ENCODE results near the gene NOVA2. TPM values are rescaled to one million over a fixed set of nuclear protein-coding genes. Genes with fewer than 3 reads are reported as not detected.

Gene NOVA2
- total and polyA plus RNA-seq, 9 of the 15 experiments (the other 6 are each of a cell fraction or from before 2014, with no cell fraction given), result not detected

DNA sequence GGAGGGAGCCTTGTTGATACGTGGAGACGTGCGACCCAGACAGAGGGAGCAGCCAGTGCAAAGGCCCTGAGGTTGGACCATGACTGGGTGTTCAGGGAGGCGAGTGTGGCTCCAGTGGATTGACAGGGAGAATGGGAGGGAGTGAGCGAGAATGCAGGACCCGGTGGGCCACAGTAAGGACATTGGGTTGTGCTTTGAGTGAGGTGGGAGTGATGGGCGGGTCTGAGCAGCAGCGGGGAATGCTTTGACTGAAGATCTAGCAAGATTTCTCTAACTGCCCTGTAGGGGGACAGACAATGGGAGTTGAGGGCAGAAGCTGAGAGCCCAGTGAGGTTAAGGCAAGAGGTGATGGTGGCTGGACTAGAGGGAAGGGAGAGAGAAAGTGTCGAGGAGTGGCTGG, 51.4 kb downstream of the NOVA2 start (continued):
- TF ChIP-seq, protein P1, sequence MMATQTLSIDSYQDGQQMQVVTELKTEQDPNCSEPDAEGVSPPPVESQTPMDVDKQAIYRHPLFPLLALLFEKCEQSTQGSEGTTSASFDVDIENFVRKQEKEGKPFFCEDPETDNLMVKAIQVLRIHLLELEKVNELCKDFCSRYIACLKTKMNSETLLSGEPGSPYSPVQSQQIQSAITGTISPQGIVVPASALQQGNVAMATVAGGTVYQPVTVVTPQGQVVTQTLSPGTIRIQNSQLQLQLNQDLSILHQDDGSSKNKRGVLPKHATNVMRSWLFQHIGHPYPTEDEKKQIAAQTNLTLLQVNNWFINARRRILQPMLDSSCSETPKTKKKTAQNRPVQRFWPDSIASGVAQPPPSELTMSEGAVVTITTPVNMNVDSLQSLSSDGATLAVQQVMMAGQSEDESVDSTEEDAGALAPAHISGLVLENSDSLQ (IDR thresholded peaks at IDR 0.05), result peak; percentile 30; the same call in 1 of the 2 replicates
- TF ChIP-seq BCOR (IDR thresholded peaks at IDR 0.05), result peak; percentile 83
- TF ChIP-seq, protein P2, sequence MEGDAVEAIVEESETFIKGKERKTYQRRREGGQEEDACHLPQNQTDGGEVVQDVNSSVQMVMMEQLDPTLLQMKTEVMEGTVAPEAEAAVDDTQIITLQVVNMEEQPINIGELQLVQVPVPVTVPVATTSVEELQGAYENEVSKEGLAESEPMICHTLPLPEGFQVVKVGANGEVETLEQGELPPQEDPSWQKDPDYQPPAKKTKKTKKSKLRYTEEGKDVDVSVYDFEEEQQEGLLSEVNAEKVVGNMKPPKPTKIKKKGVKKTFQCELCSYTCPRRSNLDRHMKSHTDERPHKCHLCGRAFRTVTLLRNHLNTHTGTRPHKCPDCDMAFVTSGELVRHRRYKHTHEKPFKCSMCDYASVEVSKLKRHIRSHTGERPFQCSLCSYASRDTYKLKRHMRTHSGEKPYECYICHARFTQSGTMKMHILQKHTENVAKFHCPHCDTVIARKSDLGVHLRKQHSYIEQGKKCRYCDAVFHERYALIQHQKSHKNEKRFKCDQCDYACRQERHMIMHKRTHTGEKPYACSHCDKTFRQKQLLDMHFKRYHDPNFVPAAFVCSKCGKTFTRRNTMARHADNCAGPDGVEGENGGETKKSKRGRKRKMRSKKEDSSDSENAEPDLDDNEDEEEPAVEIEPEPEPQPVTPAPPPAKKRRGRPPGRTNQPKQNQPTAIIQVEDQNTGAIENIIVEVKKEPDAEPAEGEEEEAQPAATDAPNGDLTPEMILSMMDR (IDR thresholded peaks at IDR 0.05 in 2 of 3, conservative IDR thresholded peaks at IDR 0.05 in 1 of 3; ENCODE audit: insufficient read depth in 2 of 3, low read depth in 1 of 3, low read length in 3 of 3), result peak; percentile 27 to 42 (median 33); a peak in 5 of 6 replicates

DNA sequence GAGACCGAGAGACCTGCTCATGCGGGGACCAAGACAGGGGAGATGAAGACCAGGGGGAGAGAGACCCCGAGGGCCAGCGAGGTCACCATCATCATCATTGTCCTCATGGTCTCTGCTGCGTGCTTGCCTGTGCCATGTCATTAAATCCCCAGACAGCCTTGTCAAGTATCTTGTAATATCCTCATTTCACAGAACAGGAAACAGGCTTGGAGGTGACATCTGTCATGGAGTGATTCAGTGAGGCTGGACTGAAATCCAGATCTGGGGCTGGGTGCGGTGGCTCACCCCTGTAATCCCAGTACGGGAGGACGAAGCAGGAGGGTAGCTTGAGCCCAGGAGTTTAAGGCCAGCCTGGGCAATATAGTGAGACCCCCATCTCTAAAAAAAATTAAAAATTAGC, 53.2 kb downstream of the NOVA2 start:
- no TSS peak for BruUV-seq (replicated peaks)
- 9% methylated on average over 7 of the region's 8 CpGs for WGBS (ENCODE audit: insufficient coverage, low coverage, missing lambda C conversion rate)
- ChIA-PET CTCF (ENCODE audit: low intra/inter-chr PET ratio) (interaction anchor here (0.6 kb wide), 1 partner anchor 40 kb away, joined by 3 read pairs; no protein-coding TSS in a partner anchor), POLR2A (interaction anchor here (0.5 kb wide), 1 partner anchor 79 kb away, joined by 3 read pairs; no protein-coding TSS in a partner anchor)
- H3K4me3 ChIP-seq, result no peak overlapping the region
- H2AFZ ChIP-seq (ENCODE audit: low read depth, low read length), result peak overlapping the region; percentile 76
- H3K9ac ChIP-seq (ENCODE audit: insufficient read depth in 1 of 2, low read depth in 2 of 2, low read length in 2 of 2), result peak overlapping the region in 1 of 2 experiments; percentile 65; a peak in 1 of 4 replicates
- H3K36me3 ChIP-seq (ENCODE audit: control insufficient read depth, insufficient read depth, low read length), result no peaks in the 10 kb centered on the region
- H3K9me3 ChIP-seq (replicated peaks; ENCODE audit: control insufficient read depth, insufficient read depth, low read depth, low read length), result no peaks in the 10 kb centered on the region
- FAIRE-seq (no peak), DNase-seq (ENCODE audit: extremely low read depth in 1 of 4, low spot score in 3 of 4) (peak in 1 of 4 experiments; percentile 31), ATAC-seq (peak; percentile 45; the same call in 1 of the 3 replicates)
- peak overlapping the region; percentile 49 for H3K4me2 ChIP-seq (ENCODE audit: insufficient read depth, low read length)
- no peak overlapping the region for H3K27ac ChIP-seq (ENCODE audit: extremely low read depth, low read depth, low read length)
- peaks cover 5 to 7% of the 10 kb centered on the region in 2 experiments; a peak in 3 of 5 replicates for H3K4me1 ChIP-seq (replicated peaks in 1 of 2; ENCODE audit: control insufficient read depth in 2 of 2, insufficient read depth in 2 of 2, low read length in 2 of 2)
- no peaks in the 10 kb centered on the region for H3K79me2 ChIP-seq (ENCODE audit: control insufficient read depth, insufficient read depth, low read length)
- H3K9me1 ChIP-seq (ENCODE audit: control insufficient read depth, insufficient read depth, low read length), result no peaks in the 10 kb centered on the region
- intact Hi-C loops (cut with micrococcal nuclease) (no loop called here), in situ Hi-C loops (cut with MboI) (no loop called here)
- peaks cover 17 to 20% of the 10 kb centered on the region in 2 experiments; a peak in 4 of 5 replicates for H3K27me3 ChIP-seq (ENCODE audit: control insufficient read depth in 2 of 2, insufficient read depth in 2 of 2, low read length in 2 of 2)
- no peaks in the 10 kb centered on the region for H4K20me1 ChIP-seq (replicated peaks; ENCODE audit: control insufficient read depth, insufficient read depth, low read length)
- TF ChIP-seq MEIS2 (IDR thresholded peaks at IDR 0.05; ENCODE audit: partially characterized antibody) (peak; percentile 74), MTA2 (IDR thresholded peaks at IDR 0.05; ENCODE audit: low read depth) (no peak), NONO (IDR thresholded peaks at IDR 0.05; ENCODE audit: low read depth in 2 of 2, low read length in 1 of 2) (no peak), TCF3 (CRISPR knock-in tag; IDR thresholded peaks at IDR 0.05) (no peak), NR2C1 (IDR thresholded peaks at IDR 0.05) (no peak), NR2C1 (tag; IDR thresholded peaks at IDR 0.05) (no peak)
- TF ChIP-seq, protein P3, sequence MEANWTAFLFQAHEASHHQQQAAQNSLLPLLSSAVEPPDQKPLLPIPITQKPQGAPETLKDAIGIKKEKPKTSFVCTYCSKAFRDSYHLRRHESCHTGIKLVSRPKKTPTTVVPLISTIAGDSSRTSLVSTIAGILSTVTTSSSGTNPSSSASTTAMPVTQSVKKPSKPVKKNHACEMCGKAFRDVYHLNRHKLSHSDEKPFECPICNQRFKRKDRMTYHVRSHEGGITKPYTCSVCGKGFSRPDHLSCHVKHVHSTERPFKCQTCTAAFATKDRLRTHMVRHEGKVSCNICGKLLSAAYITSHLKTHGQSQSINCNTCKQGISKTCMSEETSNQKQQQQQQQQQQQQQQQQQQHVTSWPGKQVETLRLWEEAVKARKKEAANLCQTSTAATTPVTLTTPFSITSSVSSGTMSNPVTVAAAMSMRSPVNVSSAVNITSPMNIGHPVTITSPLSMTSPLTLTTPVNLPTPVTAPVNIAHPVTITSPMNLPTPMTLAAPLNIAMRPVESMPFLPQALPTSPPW (CRISPR knock-in tag; IDR thresholded peaks at IDR 0.05), result no peak
- TF ChIP-seq, protein P1 (IDR thresholded peaks at IDR 0.05), result peak; percentile 64
